Upper lobe of left lung (tissue), 6 donors: ENCODE results near the gene COBL. TPM values are rescaled to one million over a fixed set of nuclear protein-coding genes. Genes with fewer than 3 reads are reported as not detected.

Experiments
- ATAC-seq, 2 donors: fragments of 200-7000 bp; cut with Tn5 transposase; one replicate each; pipeline ENCODE4 v1.9.1; 2022; ENCODE audit warnings: mild to moderate bottlenecking in 2 of 2, moderate library complexity in 2 of 2; ENCODE audit not compliant: low FRiP score in 2 of 2
- DNase-seq, 2 donors: peaks; one replicate each; pipeline ENCODE4 v3.0.0-alpha.2; 2019 to 2020
- H3K27ac ChIP-seq, 4 donors: fragments of 200-600 bp; sonication (generic); one replicate each; pipeline ENCODE4 v1.5.1; 2016 to 2019
- H3K27me3 ChIP-seq, 4 donors: fragments of 200-600 bp; sonication (generic); one replicate each; pipeline ENCODE4 v1.5.1; 2017 to 2019
- H3K36me3 ChIP-seq, 4 donors: fragments of 200-600 bp; sonication (generic); one replicate each; pipeline ENCODE4 v1.5.1; 2016 to 2019
- H3K4me1 ChIP-seq, 4 donors: fragments of 200-600 bp; sonication (generic); one replicate each; pipeline ENCODE4 v1.5.1; 2018 to 2019
- H3K4me3 ChIP-seq, 4 donors: fragments of 200-600 bp; sonication (generic); one replicate each; pipeline ENCODE4 v1.5.1; 2017 to 2019; ENCODE audit warnings: mild to moderate bottlenecking in 2 of 4, moderate library complexity in 1 of 4
- H3K9me3 ChIP-seq, 4 donors: fragments of 200-600 bp; sonication (generic); one replicate each; pipeline ENCODE4 v1.5.1; 2018 to 2019
- CTCF ChIP-seq, 6 experiments: fragments of 450-650 bp in 4 of 6; fragments of 200-600 bp in 2 of 6; sonication (generic) in 2 of 6; IDR thresholded peaks; one replicate each; pipeline ENCODE4 v1.5.1; 2016 to 2019; ENCODE audit warnings: antibody characterized with exemption in 6 of 6
- EP300 ChIP-seq, 4 donors: sonication (generic); formaldehyde crosslinking; IDR thresholded peaks; one replicate each; pipeline ENCODE4 v1.5.1; 2017; ENCODE audit warnings: antibody characterized with exemption in 4 of 4, control low read depth in 2 of 4
- POLR2A ChIP-seq, 4 donors: fragments of 450-650 bp; IDR thresholded peaks; one replicate each; pipeline ENCODE4 v1.5.1; 2016 to 2017; ENCODE audit warnings: antibody characterized with exemption in 4 of 4, mild to moderate bottlenecking in 2 of 4
- POLR2AphosphoS5 ChIP-seq, 2 donors: sonication (generic); formaldehyde crosslinking; IDR thresholded peaks; one replicate each; pipeline ENCODE4 v1.5.1; 2017; ENCODE audit warnings: antibody characterized with exemption in 2 of 2
- WGBS, 2 donors: methylation state at CpG; one replicate each; pipeline ENCODE4 v1.1.5; 2017 to 2018; 5-methylcytosine and 5-hydroxymethylcytosine counted together
- total RNA-seq, 6 donors: library from RNA; depleted of rRNA in 4 of 6; stranded (reverse); fragments of >200 nt in 4 of 6; gene quantifications; one replicate each; pipeline versions ENCODE4 v1.1.0 to v1.2.1, GENCODE V29; 2016 to 2021
- donor health status: DM: no; HTN: no; CAD: no; lungs with moderate emphysema.
- donor health status: DM: no; HTN: yes; CAD: no; lungs with severe emphysema.

Gene COBL
- total RNA-seq, 6 donors from 2014 or later, result 27.0 to 54.7 (median 36.8) TPM

- TF ChIP-seq EP300 (IDR thresholded peaks at IDR 0.05) (no peak), POLR2AphosphoS5 (IDR thresholded peaks at IDR 0.05) (no peak), POLR2A (IDR thresholded peaks at IDR 0.05) (no peak), CTCF (IDR thresholded peaks at IDR 0.05) (no peak)
- DNase-seq, result no peak
- WGBS, 2 donors, result 75 to 82% methylated on average over 2 of the region's 2 CpGs
Measured at GRCh38 chr7:51230324-51230625, 86.3 kb downstream of the COBL start.

GRCh38 chr7:51229620-51230323 lies 86.8 kb downstream of the COBL start:
- Histone ChIP-seq H3K9me3 (no peaks in the 10 kb centered on the region), H3K36me3 (no peaks in the 10 kb centered on the region), H3K27me3 (no peaks in the 10 kb centered on the region), H3K4me1 (peaks cover 14 to 35% (median 27%) of the 10 kb centered on the region in 4 donors), H3K27ac (no peak overlapping the region), H3K4me3 (no peak overlapping the region)
- WGBS, 2 donors, result 83 to 94% methylated on average over 9 to 11 of the region's 11 CpGs
- TF ChIP-seq POLR2AphosphoS5 (IDR thresholded peaks at IDR 0.05) (no peak), CTCF (IDR thresholded peaks at IDR 0.05) (no peak), EP300 (IDR thresholded peaks at IDR 0.05) (no peak), POLR2A (IDR thresholded peaks at IDR 0.05) (no peak)
- DNase-seq, result peak in 1 of 2 donors; percentile 22
- no peak for ATAC-seq

More at GRCh38 chr7:51230324-51230625, 86.3 kb downstream of the COBL start:
- no peaks in the 10 kb centered on the region for H3K27me3 ChIP-seq
- H3K4me1 ChIP-seq, result peaks cover 14 to 34% (median 26%) of the 10 kb centered on the region in 4 donors
- H3K27ac ChIP-seq, result no peak overlapping the region
- ATAC-seq, result no peak
- no peaks in the 10 kb centered on the region for H3K9me3 ChIP-seq
- H3K4me3 ChIP-seq, result no peak overlapping the region
- H3K36me3 ChIP-seq, result no peaks in the 10 kb centered on the region

GRCh38 chr7:51229106-51229537 lies 87.5 kb downstream of the COBL start:
- H3K27ac ChIP-seq, result peak overlapping the region; percentile 36 to 64 (median 50)

GRCh38 chr7:51228386-51228958 lies 88.1 kb downstream of the COBL start:
- 25 to 27% methylated on average over 3 of the region's 3 CpGs for WGBS, 2 donors
- TF ChIP-seq EP300 (IDR thresholded peaks at IDR 0.05) (peak in 1 of 4 donors; percentile 21), POLR2AphosphoS5 (IDR thresholded peaks at IDR 0.05) (peak in 1 of 2 donors; percentile 39), CTCF (IDR thresholded peaks at IDR 0.05) (no peak), POLR2A (IDR thresholded peaks at IDR 0.05) (no peak)
- Histone ChIP-seq H3K9me3 (no peaks in the 10 kb centered on the region), H3K4me3 (peak overlapping the region in 2 of 4 donors; percentile 15 to 32), H3K36me3 (no peaks in the 10 kb centered on the region), H3K27me3 (no peaks in the 10 kb centered on the region), H3K4me1 (peaks cover 14 to 35% (median 27%) of the 10 kb centered on the region in 4 donors), H3K27ac (peak overlapping the region; percentile 36 to 64 (median 50))
- ATAC-seq, result peak; percentile 43 to 45
- DNase-seq, result no peak

More at GRCh38 chr7:51229106-51229537, 87.5 kb downstream of the COBL start:
- DNase-seq (peak; percentile 54 to 77), ATAC-seq (no peak)
- Histone ChIP-seq H3K4me1 (peaks cover 14 to 35% (median 27%) of the 10 kb centered on the region in 4 donors), H3K4me3 (peak overlapping the region in 3 of 4 donors; percentile 15 to 32 (median 25)), H3K36me3 (no peaks in the 10 kb centered on the region), H3K9me3 (no peaks in the 10 kb centered on the region), H3K27me3 (no peaks in the 10 kb centered on the region)
- 60 to 63% methylated on average over 18 of the region's 18 CpGs for whole genome bisulfite sequencing, 2 donors
- TF ChIP-seq CTCF (IDR thresholded peaks at IDR 0.05), result no peak
- no peak for TF ChIP-seq POLR2AphosphoS5 (IDR thresholded peaks at IDR 0.05)
- no peak for TF ChIP-seq POLR2A (IDR thresholded peaks at IDR 0.05)
- TF ChIP-seq EP300 (IDR thresholded peaks at IDR 0.05), result no peak
